Right atrium auricular region (tissue), 2 donors: ENCODE results near the gene CACNA1H. TPM values are rescaled to one million over a fixed set of nuclear protein-coding genes. Genes with fewer than 3 reads are reported as not detected.
A peak's percentile ranks its signal among the peaks of the same experiment; 100 is the strongest.

Experiments used
- DNase-seq: peaks from one replicate; pipeline ENCODE4 v3.0.0-alpha.2; 2019; ENCODE audit warnings: low spot score
- H3K27ac ChIP-seq, 2 donors: fragments of 200-600 bp; sonication (generic); 1 replicate in 1 of 2; 2 replicates in 1 of 2; pipeline ENCODE4 v1.5.1; 2016 to 2019
- H3K27me3 ChIP-seq, 2 donors: fragments of 200-600 bp; sonication (generic); one replicate each; pipeline versions ENCODE4 v1.5.1 to v1.6.0; 2017 to 2019
- H3K36me3 ChIP-seq: fragments of 200-600 bp; sonication (generic); one replicate; pipeline ENCODE4 v1.5.1; 2016
- H3K4me1 ChIP-seq, 2 donors: fragments of 200-600 bp; sonication (generic); one replicate each; pipeline versions ENCODE4 v1.5.1 to v1.6.0; 2017 to 2019
- H3K4me3 ChIP-seq, 2 donors: fragments of 200-600 bp; sonication (generic); 1 replicate in 1 of 2; 2 replicates in 1 of 2; pipeline ENCODE4 v1.5.1; 2017 to 2019; ENCODE audit warnings: mild to moderate bottlenecking in 1 of 2, moderate library complexity in 1 of 2
- H3K9me3 ChIP-seq, 2 donors: fragments of 200-600 bp; sonication (generic); one replicate each; pipeline ENCODE4 v1.5.1; 2019
- total RNA-seq, 2 donors: library from RNA; depleted of rRNA; stranded (reverse); fragments of >200 nt; gene quantifications; one replicate each; pipeline ENCODE4 v1.1.0, GENCODE V29; 2016
- TF ChIP-seq, protein P1 (sequence below), 2 donors: fragments of 200-600 bp; sonication (generic); IDR thresholded peaks; one replicate each; pipeline ENCODE4 v1.5.1; 2019; ENCODE audit warnings: antibody characterized with exemption in 2 of 2

The CACNA1H gene
- total RNA-seq, 2 donors from 2014 or later, result 7.0 to 9.4 TPM

- no peak for DNase-seq
- Histone ChIP-seq H3K4me1 (peaks cover 0 to 31% of the 10 kb centered on the region in 2 donors), H3K4me3 (no peak overlapping the region), H3K27me3 (no peaks in the 10 kb centered on the region), H3K36me3 (no peaks in the 10 kb centered on the region), H3K9me3 (no peaks in the 10 kb centered on the region), H3K27ac (peak overlapping the region; percentile 24 to 70)
- TF ChIP-seq, protein P1, sequence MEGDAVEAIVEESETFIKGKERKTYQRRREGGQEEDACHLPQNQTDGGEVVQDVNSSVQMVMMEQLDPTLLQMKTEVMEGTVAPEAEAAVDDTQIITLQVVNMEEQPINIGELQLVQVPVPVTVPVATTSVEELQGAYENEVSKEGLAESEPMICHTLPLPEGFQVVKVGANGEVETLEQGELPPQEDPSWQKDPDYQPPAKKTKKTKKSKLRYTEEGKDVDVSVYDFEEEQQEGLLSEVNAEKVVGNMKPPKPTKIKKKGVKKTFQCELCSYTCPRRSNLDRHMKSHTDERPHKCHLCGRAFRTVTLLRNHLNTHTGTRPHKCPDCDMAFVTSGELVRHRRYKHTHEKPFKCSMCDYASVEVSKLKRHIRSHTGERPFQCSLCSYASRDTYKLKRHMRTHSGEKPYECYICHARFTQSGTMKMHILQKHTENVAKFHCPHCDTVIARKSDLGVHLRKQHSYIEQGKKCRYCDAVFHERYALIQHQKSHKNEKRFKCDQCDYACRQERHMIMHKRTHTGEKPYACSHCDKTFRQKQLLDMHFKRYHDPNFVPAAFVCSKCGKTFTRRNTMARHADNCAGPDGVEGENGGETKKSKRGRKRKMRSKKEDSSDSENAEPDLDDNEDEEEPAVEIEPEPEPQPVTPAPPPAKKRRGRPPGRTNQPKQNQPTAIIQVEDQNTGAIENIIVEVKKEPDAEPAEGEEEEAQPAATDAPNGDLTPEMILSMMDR (IDR thresholded peaks at IDR 0.05), result no peak
These were observed 27.9 kb downstream of the CACNA1H start for GRCh38 chr16:1180549-1181403.

DNA sequence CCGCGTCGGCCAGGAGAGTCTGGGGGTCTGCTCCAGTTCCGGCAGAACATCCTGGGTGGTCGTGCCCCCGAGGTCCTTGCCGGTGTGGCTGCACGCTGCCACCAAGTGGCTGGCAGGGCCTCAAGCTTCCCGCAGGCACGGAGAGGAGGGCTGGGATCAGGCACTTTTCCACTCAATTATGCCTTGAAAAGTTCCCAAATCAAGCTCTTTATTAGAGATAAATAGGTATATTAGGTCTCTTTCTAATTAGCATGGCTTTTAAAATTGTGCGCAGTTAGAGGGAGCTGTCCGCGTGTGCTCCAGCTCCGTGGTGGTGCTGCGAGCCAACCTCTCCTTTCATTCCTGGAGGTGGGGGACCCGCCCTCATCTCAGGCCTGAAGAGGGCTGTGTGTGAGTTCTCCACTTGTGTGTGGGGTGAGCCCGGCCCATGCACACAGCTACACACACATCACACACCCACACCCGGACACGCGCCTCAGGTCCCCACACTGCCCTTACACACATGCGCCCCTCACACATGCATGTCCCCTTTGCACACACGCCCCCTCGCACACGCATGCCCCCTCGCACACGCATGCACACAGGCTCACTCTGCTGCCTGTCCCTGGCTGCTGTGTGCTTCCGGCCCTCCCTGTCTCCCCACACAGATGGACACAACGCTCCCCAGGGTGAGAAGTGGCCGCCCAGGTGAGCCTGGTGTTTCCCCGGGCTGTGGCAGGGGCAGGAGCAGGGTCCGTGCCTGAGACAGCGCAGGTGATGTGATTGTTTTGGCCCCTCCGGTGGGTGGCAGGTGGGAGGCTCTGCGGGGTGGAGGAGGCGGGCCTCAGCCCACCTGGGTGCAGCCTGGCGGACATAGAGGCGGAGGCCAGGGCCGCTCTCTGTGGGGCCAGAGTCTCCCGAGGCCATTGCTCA lies 28.8 kb downstream of the CACNA1H start:
- peak overlapping the region in 1 of 2 donors; percentile 9 for H3K4me3 ChIP-seq
- TF ChIP-seq, protein P1 (IDR thresholded peaks at IDR 0.05), result peak in 1 of 2 donors; percentile 10
- H3K27me3 ChIP-seq, result no peaks in the 10 kb centered on the region
- peak overlapping the region; percentile 24 to 70 for H3K27ac ChIP-seq
- no peaks in the 10 kb centered on the region for H3K36me3 ChIP-seq
- H3K4me1 ChIP-seq, result peaks cover 0 to 31% of the 10 kb centered on the region in 2 donors
- H3K9me3 ChIP-seq, result no peaks in the 10 kb centered on the region
- DNase-seq, result no peak

DNA sequence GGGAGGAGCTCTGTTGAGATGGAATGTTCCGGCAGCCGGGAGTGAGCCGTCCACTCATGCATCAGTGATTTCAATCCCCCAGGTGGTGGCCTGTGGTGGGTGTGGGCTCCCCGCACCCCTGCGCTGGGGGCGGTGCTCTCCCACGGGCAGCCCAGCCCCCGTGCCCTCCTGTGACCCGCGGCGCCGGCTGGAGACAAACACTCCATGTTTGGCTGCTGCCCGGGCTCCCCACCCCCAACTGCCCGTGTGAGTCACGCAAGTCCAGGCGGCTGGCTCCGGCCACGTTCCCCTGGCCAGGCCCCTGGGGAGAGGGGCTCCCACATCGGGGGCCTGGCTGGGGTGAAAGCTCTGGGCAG lies 29.4 kb downstream of the CACNA1H start:
- no peaks in the 10 kb centered on the region for H3K27me3 ChIP-seq
- H3K9me3 ChIP-seq, result no peaks in the 10 kb centered on the region
- peak overlapping the region in 1 of 2 donors; percentile 9 for H3K4me3 ChIP-seq
- peaks cover 0 to 31% of the 10 kb centered on the region in 2 donors for H3K4me1 ChIP-seq
- TF ChIP-seq, protein P1 (IDR thresholded peaks at IDR 0.05), result no peak
- H3K27ac ChIP-seq, result peak overlapping the region; percentile 55 to 70
- H3K36me3 ChIP-seq, result no peaks in the 10 kb centered on the region
- DNase-seq, result peak; percentile 65

- peak overlapping the region; percentile 43 to 55 for H3K27ac ChIP-seq
- no peaks in the 10 kb centered on the region for H3K9me3 ChIP-seq
- H3K36me3 ChIP-seq, result no peaks in the 10 kb centered on the region
- no peak for DNase-seq
- no peaks in the 10 kb centered on the region for H3K27me3 ChIP-seq
- peaks cover 0 to 31% of the 10 kb centered on the region in 2 donors for H3K4me1 ChIP-seq
- peak overlapping the region in 1 of 2 donors; percentile 9 for H3K4me3 ChIP-seq
- TF ChIP-seq, protein P1 (IDR thresholded peaks at IDR 0.05), result no peak
These were observed 30.3 kb downstream of the CACNA1H start for GRCh38 chr16:1182950-1183907.
